ENCODE data around the gene LITAF.

DNA sequence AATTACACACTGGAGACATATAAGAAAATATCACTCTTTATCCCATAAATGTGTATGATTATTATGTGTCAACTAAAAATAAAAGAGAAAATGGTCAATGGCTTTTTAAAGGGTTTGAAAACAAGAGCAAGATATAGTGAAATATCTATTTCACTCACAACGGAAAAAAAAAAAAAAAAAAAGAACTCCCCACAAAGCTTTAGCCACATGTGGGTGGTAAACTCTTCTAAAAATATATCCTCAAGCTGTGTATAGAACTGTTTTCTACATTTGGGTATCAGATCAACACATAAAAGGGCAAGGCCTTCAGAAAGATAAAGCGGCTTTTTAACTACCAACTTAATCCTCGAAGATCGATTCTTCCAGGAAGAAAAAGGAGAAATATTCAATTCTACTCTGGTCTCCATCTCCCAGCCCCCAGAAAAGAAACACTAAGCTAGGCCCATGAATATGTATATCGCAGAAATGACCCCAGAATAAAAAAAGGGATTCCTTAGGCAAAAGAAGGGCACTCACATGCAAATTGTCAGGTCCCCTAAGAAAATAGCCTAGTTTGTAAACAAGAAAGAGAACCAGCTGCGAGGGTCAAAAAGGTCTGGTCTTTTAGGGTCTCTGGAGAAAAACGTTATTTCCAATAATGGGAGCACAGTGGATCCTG is 4.4 kb downstream of the LITAF start:
- TF ChIP-seq CTCF (conservative IDR thresholded peaks at IDR 0.05; ENCODE audit: low read length) = no peak
- no peak for TF ChIP-seq EZH2phosphoT487 (IDR thresholded peaks at IDR 0.05; ENCODE audit: borderline replicate concordance, low read depth, low read length)
